Measurements from ENCODE around the gene HLF. TPM values are rescaled to one million over a fixed set of nuclear protein-coding genes. Genes with fewer than 3 reads are reported as not detected.

The HLF gene
- total RNA-seq, 1 donor from 2014 or later, result 0.25 TPM

GRCh38 chr17:55302407-55302787 is 37.6 kb downstream of the HLF start:
- no peaks in the 10 kb centered on the region for H3K36me3 ChIP-seq (ENCODE audit: control insufficient read depth, insufficient read depth, low read length)
- no peak for DNase-seq (ENCODE audit: low read depth)
- no peak overlapping the region for H3K4me3 ChIP-seq (ENCODE audit: low read depth, low read length)
- no peaks in the 10 kb centered on the region for H3K27me3 ChIP-seq (ENCODE audit: control insufficient read depth, insufficient read depth, low read length)
- TF ChIP-seq, protein P1, sequence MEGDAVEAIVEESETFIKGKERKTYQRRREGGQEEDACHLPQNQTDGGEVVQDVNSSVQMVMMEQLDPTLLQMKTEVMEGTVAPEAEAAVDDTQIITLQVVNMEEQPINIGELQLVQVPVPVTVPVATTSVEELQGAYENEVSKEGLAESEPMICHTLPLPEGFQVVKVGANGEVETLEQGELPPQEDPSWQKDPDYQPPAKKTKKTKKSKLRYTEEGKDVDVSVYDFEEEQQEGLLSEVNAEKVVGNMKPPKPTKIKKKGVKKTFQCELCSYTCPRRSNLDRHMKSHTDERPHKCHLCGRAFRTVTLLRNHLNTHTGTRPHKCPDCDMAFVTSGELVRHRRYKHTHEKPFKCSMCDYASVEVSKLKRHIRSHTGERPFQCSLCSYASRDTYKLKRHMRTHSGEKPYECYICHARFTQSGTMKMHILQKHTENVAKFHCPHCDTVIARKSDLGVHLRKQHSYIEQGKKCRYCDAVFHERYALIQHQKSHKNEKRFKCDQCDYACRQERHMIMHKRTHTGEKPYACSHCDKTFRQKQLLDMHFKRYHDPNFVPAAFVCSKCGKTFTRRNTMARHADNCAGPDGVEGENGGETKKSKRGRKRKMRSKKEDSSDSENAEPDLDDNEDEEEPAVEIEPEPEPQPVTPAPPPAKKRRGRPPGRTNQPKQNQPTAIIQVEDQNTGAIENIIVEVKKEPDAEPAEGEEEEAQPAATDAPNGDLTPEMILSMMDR (IDR thresholded peaks at IDR 0.05; ENCODE audit: insufficient read depth, low read length, poor library complexity, severe bottlenecking), result no peak

DNA sequence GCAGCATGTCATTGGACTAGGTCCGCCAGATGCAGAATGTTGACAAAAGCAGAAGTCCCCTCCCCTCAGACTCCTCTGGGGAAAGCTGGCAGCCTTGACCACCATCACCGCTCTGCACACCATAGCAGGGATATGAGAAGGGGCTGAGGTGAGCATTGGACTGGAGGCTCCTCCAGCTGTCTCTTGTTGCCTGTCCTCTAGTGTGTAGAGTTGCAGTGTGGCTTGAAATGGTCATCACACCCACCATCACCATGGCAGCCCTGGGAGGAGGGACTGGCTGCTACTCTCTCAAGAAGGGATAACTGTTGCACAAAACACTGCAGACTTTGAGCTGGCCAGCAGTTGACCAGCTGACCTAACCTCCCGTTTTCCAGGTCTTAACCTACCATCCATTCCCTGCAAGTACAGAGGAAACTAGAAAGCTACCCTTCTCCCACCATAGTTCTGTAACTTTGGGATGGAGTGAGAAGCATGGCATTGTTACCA is 38.3 kb downstream of the HLF start:
- no peaks in the 10 kb centered on the region for H3K27me3 ChIP-seq (ENCODE audit: control insufficient read depth, insufficient read depth, low read length)
- H3K36me3 ChIP-seq (ENCODE audit: control insufficient read depth, insufficient read depth, low read length), result no peaks in the 10 kb centered on the region
- H3K4me3 ChIP-seq (ENCODE audit: low read depth, low read length), result no peak overlapping the region
- no peak for DNase-seq (ENCODE audit: low read depth)
- TF ChIP-seq, protein P1 (IDR thresholded peaks at IDR 0.05; ENCODE audit: insufficient read depth, low read length, poor library complexity, severe bottlenecking), result no peak

DNA sequence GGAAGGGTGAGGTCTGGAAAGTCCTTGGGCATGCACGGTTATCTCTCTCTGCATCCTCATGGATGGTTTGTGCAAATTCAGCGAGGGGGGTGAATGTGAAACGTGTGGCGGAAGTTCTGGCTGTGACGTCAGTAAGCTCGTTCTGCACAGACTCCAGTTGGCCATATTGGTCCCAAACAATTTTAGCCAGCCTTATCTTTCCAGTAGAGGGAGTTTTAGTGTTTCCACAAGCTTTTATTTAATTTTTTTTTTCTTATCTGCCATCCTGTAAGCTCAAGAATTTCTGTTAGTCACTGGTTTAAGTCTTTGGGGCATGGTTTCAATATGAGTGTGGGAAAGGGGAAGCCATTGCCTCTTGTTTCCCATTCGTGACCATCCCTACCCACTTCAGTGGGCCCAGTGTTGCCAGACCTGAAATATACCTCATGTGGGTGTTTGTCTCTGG is 39.0 kb downstream of the HLF start:
- no peaks in the 10 kb centered on the region for H3K36me3 ChIP-seq (ENCODE audit: control insufficient read depth, insufficient read depth, low read length)
- TF ChIP-seq, protein P1 (IDR thresholded peaks at IDR 0.05; ENCODE audit: insufficient read depth, low read length, poor library complexity, severe bottlenecking), result no peak
- no peak overlapping the region for H3K4me3 ChIP-seq (ENCODE audit: low read depth, low read length)
- no peak for DNase-seq (ENCODE audit: low read depth)
- no peaks in the 10 kb centered on the region for H3K27me3 ChIP-seq (ENCODE audit: control insufficient read depth, insufficient read depth, low read length)

- H3K4me3 ChIP-seq (ENCODE audit: low read depth, low read length), result no peak overlapping the region
- no peaks in the 10 kb centered on the region for H3K27me3 ChIP-seq (ENCODE audit: control insufficient read depth, insufficient read depth, low read length)
- no peaks in the 10 kb centered on the region for H3K36me3 ChIP-seq (ENCODE audit: control insufficient read depth, insufficient read depth, low read length)
- TF ChIP-seq, protein P1 (IDR thresholded peaks at IDR 0.05; ENCODE audit: insufficient read depth, low read length, poor library complexity, severe bottlenecking), result no peak
- DNase-seq (ENCODE audit: low read depth), result no peak
These were observed 39.6 kb downstream of the HLF start for GRCh38 chr17:55304171-55304859.

- H3K27me3 ChIP-seq (ENCODE audit: control insufficient read depth, insufficient read depth, low read length), result no peaks in the 10 kb centered on the region
- DNase-seq (ENCODE audit: low read depth), result no peak
- TF ChIP-seq, protein P1 (IDR thresholded peaks at IDR 0.05; ENCODE audit: insufficient read depth, low read length, poor library complexity, severe bottlenecking), result no peak
These were observed 40.7 kb downstream of the HLF start for GRCh38 chr17:55305321-55306087.

More at GRCh38 chr17:55305321-55306087, 40.7 kb downstream of the HLF start:
- no peaks in the 10 kb centered on the region for H3K36me3 ChIP-seq (ENCODE audit: control insufficient read depth, insufficient read depth, low read length)
- no peak overlapping the region for H3K4me3 ChIP-seq (ENCODE audit: low read depth, low read length)
